22Rv1 (cell line): ENCODE data around the gene GBF1.

Experiments used
- H3K27ac ChIP-seq: fragments of 450-650 bp; 2 replicates; pipeline ENCODE4 v1.5.1; 2017
- ZFX ChIP-seq: fragments of 450-650 bp; IDR thresholded peaks from 2 replicates; pipeline ENCODE4 v1.6.1; 2017; ENCODE audit warnings: antibody characterized with exemption, borderline replicate concordance
- TF ChIP-seq, protein P1 (sequence below): fragments of 450-650 bp; IDR thresholded peaks from 2 replicates; pipeline ENCODE4 v1.5.1; 2017; ENCODE audit warnings: mild to moderate bottlenecking

The GBF1 gene

DNA sequence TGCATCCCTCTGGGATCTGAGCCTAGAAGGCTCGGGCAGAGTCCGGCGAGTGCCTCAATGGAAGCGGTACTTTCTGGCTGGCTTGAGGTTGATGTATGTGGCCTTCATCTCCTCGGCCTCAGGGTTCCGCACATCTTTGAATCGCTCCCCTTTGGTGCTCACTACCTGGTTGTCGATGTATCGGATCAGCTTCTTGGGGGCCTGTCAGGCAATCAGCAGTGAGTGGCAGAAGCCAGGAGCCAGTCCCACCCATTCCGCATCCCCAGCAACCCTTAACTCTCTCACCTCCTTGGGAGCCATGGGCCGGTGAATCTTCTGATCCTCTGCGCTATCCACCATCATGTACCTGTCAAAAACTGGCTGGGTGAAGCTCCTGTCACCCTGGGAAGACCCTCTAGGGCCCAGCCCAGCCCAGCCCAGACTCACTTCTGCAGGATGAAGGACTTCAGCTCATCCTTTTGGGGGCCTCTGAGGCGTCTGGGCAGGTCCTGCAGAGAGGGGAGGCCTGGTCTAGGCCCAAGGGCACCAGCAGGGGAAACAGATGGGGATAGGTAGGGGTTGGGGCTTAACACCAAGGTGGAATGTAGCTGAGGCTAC, 178.1 kb downstream of the GBF1 start:
- TF ChIP-seq ZFX, result no peak
- TF ChIP-seq, protein P1, sequence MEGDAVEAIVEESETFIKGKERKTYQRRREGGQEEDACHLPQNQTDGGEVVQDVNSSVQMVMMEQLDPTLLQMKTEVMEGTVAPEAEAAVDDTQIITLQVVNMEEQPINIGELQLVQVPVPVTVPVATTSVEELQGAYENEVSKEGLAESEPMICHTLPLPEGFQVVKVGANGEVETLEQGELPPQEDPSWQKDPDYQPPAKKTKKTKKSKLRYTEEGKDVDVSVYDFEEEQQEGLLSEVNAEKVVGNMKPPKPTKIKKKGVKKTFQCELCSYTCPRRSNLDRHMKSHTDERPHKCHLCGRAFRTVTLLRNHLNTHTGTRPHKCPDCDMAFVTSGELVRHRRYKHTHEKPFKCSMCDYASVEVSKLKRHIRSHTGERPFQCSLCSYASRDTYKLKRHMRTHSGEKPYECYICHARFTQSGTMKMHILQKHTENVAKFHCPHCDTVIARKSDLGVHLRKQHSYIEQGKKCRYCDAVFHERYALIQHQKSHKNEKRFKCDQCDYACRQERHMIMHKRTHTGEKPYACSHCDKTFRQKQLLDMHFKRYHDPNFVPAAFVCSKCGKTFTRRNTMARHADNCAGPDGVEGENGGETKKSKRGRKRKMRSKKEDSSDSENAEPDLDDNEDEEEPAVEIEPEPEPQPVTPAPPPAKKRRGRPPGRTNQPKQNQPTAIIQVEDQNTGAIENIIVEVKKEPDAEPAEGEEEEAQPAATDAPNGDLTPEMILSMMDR, result no peak
- peak overlapping the region; percentile 97 for H3K27ac ChIP-seq

- no peak for TF ChIP-seq ZFX
- TF ChIP-seq, protein P1, result no peak
- peak overlapping the region; percentile 20; the same call in 1 of the 2 replicates for H3K27ac ChIP-seq
Measured at GRCh38 chr10:102424145-102424544, 178.8 kb downstream of the GBF1 start.

GRCh38 chr10:102424916-102425315, 179.6 kb downstream of the GBF1 start:
- H3K27ac ChIP-seq, result no peak overlapping the region

DNA sequence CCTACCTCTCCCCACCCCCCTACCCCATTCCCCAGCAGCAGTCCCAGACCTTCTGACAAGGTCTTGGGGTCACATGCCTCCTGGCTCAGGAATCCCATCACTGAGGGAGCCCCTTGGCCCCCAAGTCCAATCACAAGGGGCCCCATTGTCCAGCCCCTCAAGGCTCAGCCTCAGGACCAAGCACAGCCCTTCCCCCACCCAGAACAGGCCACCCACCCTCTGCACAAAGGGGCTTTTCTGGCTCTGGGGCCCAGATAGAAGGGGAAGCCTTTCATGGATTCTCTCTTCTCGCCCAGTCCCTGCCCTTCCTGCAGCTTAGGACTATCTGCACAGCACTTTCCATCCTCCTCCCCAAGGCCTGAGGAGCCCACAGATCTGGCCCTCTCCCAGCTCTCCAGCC, 180.1 kb downstream of the GBF1 start:
- no peak overlapping the region for H3K27ac ChIP-seq
- no peak for TF ChIP-seq ZFX
- TF ChIP-seq, protein P1, result no peak

More at GRCh38 chr10:102424916-102425315, 179.6 kb downstream of the GBF1 start:
- TF ChIP-seq, protein P1, result no peak
- TF ChIP-seq ZFX, result no peak

DNA sequence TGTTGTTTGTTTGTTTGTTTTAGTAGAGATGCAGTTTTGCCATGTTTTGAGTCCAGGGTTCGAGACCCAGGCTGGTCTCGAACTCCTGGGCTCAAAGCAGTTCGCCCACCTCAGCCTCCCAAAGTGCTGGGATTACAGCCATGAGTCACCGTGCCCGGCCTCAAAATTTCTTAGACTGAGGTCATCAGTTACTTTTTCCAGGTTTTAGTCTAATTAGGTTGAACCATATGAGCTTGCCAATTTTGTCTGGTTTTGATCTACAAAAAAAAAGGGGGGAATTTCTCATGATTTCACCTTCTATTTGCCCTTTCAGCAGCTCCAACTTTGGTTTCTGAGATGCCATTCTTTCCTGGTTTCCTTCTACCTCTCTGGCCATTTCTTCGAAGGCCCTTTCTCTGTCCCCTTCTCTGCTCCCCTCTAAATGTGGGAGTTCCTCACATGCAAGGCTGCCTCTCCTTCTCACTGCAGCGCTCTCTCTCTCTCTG, 181.5 kb downstream of the GBF1 start:
- TF ChIP-seq, protein P1, result no peak
- TF ChIP-seq ZFX, result no peak
- H3K27ac ChIP-seq, result peak overlapping the region; percentile 23; the same call in 1 of the 2 replicates

- H3K27ac ChIP-seq, result peak overlapping the region; percentile 5; the same call in 1 of the 2 replicates
- TF ChIP-seq, protein P1, result no peak
Measured at GRCh38 chr10:102429468-102429867, 184.1 kb downstream of the GBF1 start.

DNA sequence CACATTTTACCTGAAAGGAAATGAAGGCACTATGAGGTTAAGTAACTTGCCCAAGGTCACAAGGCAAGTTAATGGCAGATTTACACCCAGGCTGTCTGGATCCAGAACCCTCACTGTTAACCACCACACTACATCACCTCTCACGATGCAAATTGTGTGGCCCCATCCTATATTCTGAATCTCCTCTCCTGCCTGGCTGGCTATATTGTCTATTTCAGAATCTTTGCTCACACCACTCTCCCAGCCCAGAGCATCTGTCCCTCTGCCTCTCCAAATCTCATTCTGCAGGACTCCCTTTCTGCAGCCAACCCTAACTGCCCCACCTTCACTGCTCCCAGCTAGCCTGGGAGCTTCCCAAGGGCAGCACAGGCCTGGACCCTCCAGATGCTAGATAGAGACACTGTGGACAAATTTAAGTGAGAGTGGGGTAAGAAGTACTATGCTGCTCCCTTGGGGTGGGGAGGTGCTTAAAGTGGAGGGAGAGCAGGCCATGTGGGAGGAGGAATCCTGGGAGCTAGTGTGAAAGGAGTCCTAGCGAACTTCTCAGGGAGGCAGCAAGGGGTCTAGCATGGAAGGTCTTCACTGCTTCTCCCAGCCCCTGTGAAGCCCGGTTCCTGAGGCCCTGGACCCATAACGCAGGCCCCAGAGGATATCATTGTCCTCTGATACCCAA, 186.3 kb downstream of the GBF1 start:
- TF ChIP-seq, protein P1, result no peak
- TF ChIP-seq ZFX, result no peak
- H3K27ac ChIP-seq, result peak overlapping the region; percentile 81
